Stimulated activated CD8-positive, alpha-beta memory T cell treated with anti-CD3 and anti-CD28 coated beads, Interleukin-2, amount 100 ng/mL, for 48 hours (primary cell): ENCODE data around the gene NUBP2.

Source experiments
- DNase-seq, 2 donors: peaks; one replicate each; pipeline ENCODE4 v3.0.0-alpha.2; 2020; ENCODE audit warnings: low read depth in 2 of 2

NUBP2 gene

DNA sequence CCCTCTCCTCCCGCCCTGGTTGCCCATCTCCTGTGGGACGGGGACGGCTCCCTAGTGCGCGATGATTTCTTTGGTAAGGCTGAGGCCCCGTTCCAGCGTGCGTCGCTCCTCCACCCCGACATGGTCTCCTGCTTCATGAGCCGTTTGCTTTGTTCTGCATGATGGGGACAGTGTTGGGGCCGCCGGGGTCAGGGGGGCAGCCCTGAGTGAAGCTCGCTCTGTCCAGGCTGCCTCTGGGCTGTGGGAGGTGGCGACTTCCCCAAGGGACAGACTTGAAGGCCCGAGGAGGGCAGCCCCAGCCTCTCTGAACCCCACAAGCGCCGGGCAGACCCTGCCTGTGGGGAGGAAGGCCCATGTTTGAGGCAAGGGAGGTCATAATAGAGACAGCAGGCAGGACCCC lies 23.8 kb upstream of the NUBP2 start:
- no peak for DNase-seq

DNA sequence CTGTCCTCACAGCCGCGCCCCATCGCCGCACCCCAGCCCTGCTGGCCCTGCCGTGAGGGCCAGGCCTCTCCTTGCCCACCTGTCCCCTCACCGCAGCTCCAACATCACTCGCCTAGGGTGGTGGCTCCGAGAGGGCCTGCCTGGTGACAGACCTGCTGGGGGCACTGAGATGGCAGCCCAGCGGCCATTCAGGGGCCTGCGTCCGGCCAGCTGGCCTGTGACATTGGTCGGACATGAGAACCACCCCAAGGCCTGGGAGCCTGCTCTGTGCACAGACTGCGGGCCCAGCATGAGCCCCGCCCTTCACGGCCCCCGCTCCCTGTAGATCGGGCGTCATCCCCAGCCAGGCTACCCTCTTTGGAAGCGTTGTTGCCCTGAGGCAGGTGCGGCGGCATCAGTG lies 23.2 kb upstream of the NUBP2 start:
- no peak for DNase-seq

DNA sequence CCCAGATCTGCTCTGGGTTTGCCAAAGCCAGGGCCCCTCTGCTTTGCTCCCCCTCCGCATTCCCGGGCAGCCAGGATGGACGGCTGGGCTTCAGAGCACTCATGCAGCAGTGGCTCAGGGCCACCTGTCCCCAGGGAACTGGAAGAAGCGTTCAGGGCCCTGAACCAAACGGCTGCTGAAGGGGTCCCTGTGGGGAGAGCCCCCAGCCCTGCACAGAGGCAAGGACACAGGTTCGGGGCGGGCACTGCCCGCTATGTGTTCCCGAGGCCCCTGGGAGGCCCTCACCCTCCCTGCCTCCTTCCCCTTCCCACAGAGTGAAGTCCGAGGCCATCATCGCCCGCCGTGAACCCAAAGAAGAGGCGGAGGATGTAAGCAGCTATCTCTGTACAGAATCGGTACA lies 21.8 kb upstream of the NUBP2 start:
- DNase-seq: no peak

DNA sequence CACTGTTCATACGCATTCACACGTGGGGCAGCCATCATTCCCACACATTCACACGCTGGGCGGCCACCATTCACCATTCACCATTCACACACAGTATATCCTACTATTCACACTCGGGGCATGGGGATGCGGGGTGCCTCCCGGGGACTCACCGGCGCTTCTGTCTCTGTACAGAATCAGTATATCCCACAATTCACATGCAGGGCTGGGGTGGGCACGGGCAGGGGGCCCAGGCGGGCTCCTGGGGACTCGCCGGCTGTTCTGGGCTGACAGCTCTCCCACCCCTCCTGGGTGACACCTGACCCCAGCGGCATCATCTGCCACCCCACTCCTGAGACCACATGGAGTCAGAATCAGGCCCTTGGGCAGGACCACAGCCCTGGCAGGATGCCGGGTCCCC lies 21.0 kb upstream of the NUBP2 start:
- DNase-seq: no peak

DNA sequence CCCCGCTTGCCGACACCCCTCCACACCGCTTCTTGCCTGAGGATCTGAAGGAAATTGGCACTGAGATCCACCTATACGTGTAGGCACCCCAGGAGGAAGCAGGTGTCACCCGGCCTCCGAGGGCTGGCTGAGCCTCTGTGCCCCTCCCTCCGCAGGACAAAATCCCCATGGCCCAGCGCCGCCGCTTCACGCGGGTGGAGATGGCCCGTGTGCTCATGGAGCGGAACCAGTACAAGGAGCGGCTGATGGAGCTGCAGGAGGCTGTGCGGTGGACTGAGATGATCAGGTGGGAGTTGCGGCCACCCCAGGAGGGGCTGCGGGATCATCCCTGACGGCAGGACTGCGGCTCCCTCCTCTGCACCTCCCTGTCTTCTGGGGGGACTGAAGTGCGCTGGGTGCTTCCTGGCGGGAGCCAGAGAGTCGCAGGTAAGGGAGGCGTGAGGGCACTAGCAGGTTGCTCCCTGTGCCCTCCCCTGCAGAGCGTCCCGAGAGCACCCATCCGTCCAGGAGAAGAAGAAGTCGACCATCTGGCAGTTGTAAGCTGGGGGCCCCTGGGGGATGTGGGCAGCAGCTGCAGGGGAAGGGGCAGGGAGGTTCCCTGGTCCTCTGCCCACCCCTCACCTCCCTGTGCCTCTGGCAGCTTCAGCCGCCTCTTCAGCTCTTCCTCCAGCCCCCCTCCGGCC lies 20.4 kb upstream of the NUBP2 start:
- no peak for DNase-seq

DNA sequence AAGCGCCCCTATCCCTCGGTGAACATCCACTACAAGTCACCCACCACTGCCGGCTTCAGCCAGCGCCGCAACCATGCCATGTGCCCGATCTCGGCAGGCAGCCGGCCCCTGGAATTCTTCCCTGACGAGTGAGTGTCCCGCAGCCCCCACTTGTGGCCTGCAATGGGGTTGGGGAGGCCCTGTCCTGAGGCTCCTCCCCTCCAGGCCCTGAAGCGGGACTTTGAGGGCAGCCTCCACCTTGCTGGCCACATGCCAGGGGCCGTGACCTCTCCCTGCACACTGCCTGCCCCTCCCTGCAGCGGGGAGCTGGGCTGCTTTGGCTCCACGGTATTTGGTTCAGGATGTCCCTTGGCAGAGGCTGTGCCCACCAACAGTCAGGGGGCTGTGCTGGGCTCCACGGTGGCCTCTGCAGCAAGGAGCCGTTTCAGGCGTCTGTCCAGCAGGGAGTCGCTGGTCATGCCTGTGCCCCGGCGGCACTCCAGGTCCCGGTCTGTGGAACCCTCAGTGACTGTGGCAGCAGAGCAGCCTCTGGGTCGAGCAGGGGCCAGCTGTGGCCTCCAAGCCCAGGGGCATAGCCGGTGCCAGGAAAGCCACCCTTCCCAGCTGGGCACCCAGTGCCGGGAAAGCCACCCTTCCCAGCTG lies 19.8 kb upstream of the NUBP2 start:
- DNase-seq: no peak

DNA sequence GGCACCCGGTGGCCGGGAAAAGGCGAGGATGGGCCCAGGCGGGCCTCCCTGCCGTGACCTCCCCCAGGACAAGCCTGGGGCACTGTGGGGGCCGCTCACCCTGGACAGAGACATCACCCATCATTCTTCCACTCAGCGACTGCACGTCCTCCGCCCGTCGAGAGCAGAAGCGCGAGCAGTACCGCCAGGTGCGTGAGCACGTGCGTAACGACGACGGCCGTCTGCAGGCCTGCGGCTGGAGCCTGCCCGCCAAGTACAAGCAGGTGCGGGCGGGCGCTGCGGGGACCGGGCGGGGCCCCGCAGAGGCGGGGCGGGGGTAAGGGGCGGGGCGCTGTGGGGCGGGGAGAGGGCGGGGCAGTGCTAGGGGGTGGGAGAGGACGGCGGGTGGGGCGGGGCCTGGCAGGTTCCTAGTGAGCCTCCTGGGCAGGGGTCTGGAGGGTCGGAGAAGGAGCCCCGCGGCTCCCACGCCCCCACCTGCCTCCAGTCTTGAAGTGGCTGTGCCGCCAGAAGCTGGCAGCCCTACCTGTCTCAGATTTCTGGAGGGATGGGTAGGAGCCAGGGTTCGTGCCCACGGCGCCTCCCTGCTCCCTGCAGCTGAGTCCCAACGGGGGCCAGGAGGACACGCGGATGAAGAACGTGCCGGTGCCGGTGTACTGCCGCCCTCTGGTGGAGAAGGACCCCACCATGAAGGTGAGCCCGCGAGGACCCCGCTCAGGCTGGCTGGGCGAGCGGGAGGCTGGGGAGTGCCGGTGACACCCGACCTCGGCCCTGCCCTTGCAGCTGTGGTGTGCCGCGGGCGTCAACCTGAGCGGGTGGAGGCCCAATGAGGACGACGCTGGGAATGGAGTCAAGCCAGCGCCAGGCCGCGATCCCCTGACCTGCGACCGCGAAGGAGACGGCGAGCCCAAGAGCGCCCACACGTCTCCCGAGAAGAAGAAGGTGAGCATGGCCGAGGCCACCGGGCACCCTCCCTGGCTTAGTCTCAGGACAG lies 18.9 kb upstream of the NUBP2 start:
- no peak for DNase-seq

DNA sequence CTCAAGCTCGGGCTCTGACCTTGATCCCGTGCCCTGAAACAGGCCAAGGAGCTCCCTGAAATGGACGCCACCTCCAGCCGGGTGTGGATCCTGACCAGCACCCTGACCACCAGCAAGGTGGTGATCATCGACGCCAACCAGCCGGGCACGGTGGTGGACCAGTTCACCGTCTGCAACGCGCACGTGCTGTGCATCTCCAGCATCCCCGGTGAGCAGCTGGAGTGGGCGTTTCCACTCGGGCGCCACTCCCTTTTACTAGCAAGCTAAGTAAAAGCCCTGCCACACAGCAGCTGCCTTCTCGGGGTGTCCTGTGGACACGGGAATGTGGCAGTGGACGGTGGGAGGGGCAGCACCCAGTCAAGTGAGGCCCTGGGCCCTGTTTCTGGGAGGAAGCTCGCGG lies 17.8 kb upstream of the NUBP2 start:
- DNase-seq: no peak

DNA sequence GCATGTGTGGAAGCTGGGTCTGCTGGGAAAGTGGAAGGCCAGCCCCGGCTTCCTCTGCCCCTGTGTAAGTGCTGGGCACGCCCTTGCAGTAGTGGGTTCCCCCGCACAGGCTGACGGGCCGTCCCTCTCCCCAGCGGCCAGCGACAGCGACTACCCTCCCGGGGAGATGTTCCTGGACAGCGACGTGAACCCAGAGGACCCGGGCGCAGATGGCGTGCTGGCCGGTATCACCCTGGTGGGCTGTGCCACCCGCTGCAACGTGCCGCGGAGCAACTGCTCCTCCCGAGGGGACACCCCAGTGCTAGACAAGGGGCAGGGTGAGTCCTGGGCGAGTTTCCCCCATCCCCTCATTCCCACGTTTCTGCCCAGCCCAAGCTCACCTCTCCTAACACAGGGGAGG lies 16.9 kb upstream of the NUBP2 start:
- no peak for DNase-seq

DNA sequence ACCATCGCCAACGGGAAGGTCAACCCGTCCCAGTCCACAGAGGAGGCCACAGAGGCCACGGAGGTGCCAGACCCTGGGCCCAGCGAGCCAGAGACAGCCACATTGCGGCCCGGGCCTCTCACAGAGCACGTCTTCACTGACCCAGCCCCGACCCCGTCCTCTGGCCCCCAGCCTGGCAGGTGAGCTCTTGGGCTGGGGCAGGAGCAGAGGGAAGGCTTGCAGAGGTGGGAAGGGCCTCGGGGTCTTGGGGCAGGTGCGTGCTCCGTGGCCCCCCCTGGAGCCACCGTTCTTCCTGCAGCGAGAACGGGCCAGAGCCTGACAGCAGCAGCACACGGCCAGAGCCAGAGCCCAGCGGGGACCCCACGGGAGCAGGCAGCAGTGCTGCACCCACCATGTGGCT lies 16.5 kb upstream of the NUBP2 start:
- DNase-seq: no peak

DNA sequence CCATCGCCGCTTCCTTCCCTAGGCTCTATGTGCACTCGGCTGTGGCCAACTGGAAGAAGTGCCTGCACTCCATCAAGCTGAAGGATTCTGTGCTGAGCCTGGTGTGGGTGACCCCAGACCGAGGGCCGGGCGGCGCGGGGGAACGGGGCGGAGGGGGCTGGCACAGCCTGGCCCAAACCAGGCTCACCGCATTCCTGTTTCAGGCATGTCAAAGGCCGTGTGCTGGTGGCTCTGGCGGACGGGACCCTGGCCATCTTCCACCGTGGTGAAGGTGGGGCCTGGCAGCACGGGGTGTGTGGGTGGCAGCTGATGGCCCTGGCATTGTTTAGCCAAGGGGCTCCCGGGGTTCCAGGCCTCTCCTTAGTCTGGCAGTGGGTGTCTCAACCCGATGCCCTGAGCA lies 16.1 kb upstream of the NUBP2 start:
- no peak for DNase-seq

DNA sequence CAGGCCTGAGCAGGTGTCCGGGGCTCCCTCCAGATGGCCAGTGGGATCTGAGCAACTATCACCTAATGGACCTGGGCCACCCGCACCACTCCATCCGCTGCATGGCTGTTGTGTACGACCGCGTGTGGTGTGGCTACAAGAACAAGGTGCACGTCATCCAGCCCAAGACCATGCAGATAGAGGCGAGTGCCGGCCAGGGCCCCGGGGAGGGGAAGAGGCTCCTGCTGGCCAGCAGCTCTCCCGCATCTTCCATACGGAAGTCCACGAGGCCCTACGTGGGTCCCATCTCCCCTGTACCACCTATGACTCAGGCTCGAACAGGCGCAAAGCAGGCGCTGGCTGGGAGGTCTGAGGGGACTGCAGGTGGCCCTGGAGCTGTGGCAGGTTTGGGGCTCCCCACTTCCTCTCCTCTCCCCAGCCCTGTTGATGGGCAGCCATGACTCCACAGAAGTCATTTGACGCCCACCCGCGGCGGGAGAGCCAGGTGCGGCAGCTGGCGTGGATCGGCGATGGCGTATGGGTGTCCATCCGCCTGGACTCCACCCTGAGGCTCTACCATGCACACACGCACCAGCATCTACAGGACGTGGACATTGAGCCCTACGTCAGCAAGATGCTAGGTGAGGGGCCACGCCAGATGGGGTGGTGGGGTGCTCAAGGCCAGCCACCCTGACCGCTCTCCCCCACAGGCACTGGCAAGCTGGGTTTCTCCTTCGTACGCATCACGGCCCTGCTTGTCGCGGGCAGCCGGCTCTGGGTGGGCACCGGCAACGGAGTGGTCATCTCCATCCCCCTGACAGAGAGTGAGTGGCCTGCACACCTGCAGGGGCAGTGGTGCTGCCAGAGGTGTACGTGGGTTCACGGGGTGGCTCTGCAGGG lies 15.4 kb upstream of the NUBP2 start:
- DNase-seq: no peak

DNA sequence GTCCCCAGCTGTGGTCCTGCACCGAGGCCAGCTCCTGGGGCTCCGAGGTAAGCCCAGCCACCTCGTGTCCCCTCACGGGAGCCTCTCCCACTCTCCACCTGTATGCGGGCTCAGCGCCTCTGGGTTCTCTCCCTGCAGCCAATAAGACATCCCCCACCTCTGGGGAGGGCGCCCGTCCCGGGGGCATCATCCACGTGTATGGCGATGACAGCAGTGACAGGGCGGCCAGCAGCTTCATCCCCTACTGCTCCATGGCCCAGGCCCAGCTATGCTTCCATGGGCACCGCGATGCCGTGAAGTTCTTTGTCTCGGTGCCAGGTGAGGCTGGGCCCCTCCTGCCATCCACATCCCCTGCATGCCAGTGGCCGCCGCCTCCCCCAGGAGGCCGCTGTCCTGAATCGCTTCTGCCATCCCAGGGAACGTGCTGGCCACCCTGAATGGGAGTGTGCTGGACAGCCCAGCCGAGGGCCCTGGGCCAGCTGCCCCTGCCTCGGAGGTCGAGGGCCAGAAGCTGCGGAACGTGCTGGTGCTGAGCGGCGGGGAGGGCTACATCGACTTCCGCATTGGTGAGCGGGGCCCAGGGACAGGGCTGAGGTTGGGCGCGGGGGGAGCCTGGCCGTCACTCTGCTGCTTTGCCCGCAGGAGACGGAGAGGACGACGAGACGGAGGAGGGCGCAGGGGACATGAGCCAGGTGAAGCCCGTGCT lies 14.5 kb upstream of the NUBP2 start:
- no peak for DNase-seq

DNA sequence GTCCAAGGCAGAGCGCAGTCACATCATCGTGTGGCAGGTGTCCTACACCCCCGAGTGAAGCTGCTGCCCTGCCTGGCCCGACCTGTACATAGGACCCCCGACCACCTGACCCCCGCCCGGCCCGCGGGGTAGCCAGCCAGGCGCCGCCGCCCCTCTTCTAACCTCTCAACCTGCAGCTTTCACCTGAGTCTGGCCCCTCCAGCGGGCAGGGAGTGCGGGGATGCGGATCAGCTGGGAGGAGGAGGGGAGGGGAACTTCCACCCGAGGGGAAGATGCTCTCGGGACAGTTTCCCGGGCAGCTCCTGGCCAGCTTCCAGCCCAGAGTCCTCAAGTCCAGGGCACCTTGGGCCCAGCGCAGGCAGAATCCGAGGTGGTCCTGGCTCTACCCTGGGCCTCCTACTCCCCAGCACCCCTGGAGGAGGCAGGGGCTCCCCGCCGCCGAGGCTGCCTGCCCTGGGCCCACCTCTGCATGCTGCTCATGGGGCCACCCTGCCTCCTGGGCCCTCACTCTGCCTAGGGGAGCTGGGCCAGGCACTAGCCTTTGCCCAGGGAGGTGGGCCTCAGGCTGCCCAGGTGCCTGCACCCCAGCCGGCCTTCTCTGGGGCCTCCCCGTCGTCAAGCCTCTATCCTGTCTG lies 13.9 kb upstream of the NUBP2 start:
- DNase-seq: no peak

DNA sequence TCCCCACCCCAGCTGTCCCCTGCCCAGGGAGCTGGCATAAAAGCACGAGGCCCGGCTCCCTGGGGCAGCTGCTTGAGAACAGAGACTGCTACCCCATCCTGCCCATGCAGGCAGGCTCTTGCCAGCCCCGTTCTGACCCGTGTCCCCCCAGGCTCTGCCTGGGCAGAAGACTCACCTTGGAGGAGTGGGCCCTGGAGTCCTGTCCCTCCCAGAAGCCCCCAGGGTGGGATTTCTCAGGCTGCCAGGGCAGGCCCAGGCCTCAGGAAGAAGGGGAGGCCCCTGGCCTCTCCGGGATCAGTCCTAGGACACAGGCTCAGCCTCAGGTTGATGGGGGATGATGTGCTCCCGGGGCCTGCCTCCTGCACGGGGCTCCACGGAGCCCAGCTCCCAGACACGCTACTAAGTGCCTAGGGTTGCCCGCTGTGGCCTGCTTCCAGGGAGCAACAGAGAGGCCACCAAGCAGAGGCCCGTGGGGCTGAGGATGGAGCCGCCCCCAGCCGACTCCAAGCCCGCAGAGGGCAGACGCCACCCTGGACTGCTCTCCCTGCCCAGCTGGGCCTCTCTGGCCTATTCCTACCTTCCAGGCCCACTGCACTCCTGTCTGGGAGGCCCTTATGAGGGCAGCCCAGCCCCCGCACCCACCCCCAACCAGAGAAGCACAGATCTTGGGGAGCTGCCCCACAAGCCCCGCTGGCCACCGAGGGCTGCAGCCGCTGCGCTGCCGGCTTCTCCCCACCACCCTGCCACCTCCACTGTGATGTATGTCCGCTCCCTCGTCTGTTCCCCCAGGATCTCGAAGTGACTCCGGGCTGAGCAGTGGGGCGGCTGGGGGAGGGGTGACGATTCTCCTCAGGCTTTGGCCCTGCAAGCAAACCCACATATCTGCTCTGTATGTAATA lies 13.1 kb upstream of the NUBP2 start:
- no peak for DNase-seq

DNA sequence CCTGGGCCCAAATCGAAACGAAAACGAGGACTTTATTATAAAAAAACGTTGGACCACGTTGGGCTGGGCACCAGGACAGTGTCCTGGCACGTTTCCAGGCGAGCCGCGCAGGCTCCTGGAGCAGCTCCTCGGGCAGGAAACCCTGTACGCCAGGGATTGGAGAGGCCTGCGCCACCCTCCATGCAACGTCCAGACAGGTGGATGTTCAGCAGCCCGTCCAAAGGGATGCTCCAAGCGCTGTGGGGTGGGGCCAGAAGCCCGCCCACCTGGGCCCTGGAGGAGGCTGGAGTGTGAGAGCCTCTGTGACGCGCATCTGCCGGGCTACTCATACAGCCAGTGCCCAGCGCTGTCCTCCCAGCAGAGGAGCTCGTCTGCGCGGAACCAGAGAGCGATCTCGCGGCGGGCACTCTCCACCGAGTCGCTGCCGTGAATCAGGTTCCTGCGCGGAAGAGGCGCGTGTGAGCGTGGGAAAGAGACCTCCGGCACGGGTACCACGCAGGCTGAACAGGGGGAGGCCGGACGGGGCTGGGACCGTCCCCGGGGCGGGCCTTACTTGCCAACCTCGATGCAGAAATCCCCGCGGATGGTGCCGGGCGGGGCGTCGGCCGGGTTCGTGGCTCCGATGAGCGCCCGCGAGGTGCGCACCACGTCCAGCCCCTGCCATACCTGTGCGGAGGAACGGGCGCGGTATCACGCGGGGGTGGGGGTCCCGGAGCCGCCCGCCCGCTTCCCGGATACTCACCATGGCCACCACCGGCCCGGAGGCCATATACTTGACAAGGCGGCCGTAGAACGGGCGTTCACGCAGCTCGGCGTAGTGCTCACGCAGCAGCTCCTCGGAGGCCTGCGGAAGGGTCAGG lies 12.2 kb upstream of the NUBP2 start:
- DNase-seq: peak; percentile 32 to 60

DNA sequence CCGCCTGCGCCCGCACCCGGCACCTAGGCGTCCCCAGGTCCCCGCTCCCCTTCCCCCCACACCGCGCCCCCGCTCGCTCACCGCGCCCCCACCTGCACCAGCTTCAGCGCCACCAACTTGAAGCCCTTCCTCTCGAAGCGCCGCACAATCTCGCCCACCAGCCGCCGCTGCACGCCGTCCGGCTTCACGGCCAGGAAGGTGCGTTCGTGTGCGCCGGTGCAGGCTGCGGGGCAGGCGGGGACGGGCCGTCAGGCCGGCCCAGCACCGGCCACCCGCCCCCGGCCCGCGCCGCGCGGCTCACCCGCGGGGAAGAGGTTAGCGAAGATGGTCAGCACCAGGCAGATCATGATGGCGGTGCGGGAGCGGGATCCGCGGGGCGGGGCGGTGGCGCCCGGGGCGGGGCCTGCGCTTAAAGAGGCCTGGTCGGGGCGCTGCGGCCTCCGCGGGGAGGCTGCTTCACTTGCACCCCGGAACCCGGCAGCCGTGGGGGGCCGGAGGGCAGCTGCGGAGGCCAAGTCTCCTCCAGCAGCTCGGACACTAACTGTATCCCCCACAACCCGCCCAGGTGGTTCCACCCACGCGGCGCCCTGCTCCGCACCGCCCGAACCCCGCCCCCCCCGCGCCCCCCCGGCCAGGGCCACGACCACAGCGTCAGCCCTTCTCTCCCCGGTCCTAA lies 11.4 kb upstream of the NUBP2 start, which contains the start of gene NME3:
NME3 (minus strand) TSS at position 356 of the 676 bp plus-strand sequence; CDS start at position 347, 9 bp downstream.
- peak; percentile 63 to 77 for DNase-seq

DNA sequence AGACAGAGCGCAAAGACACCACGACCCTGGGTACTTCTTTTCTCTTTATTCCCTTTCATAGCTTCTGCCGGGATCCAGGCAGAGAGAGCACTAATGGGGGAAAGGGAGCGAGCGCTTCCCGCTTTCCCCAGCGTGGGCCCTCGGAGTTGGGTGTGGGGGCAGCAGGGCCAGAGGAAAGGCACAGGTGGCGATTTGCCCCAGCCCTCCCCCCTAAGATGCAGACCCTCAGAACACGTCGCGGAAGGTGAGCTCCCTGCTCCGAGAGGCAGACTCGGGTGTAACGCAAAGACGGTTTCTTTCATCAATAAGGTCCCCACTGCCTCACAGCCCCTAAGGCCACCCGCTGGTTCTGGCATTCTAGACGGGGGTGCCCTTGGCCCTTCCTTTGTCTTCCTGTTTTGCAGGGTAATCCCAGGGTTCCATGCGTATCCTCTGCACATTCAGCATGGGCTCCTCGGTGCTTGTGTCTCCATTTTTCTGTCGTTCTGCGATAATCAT lies 10.8 kb upstream of the NUBP2 start:
- DNase-seq: no peak
